Mesenchymal stem cell (in vitro differentiated cells and primary cell): ENCODE results near the gene JUND.

ENCODE experiments used
- DNase-seq: peaks from one replicate; pipeline ENCODE4 v3.0.0-alpha.2; 2013
- H2AFZ ChIP-seq: one replicate; pipeline ENCODE4 v1.6.1; 2013; ENCODE audit warnings: low read depth, mild to moderate bottlenecking, control low read depth, inconsistent platforms, low read length, moderate library complexity
- H2AK5ac ChIP-seq: 2 replicates; pipeline ENCODE4 v1.6.1; 2013; ENCODE audit warnings: low read length, moderate library complexity, mild to moderate bottlenecking, inconsistent platforms; ENCODE audit not compliant: severe bottlenecking
- H2BK120ac ChIP-seq: one replicate; pipeline ENCODE4 v1.6.1; 2013; ENCODE audit warnings: low read depth, mild to moderate bottlenecking, inconsistent platforms, low read length, moderate library complexity
- H2BK12ac ChIP-seq, 2 experiments: one replicate each; pipeline ENCODE4 v1.6.1; 2013; ENCODE audit warnings: inconsistent platforms in 2 of 2, low read length in 2 of 2, mild to moderate bottlenecking in 2 of 2, moderate library complexity in 2 of 2, control low read depth in 1 of 2
- H2BK15ac ChIP-seq: one replicate; pipeline ENCODE4 v1.6.1; 2013; ENCODE audit warnings: mild to moderate bottlenecking, low read depth, inconsistent platforms; ENCODE audit not compliant: poor library complexity, severe bottlenecking
- H2BK5ac ChIP-seq: 2 replicates; pipeline ENCODE4 v1.6.1; 2013; ENCODE audit warnings: low read depth, mild to moderate bottlenecking, low read length, control low read depth, inconsistent platforms; ENCODE audit not compliant: poor library complexity, severe bottlenecking
- H3K14ac ChIP-seq, 2 experiments: one replicate each; pipeline ENCODE4 v1.6.1; 2013; ENCODE audit warnings: inconsistent platforms in 2 of 2, low read length in 2 of 2, control low read depth in 1 of 2, mild to moderate bottlenecking in 1 of 2, moderate library complexity in 1 of 2
- H3K18ac ChIP-seq, 2 experiments: one replicate each; pipeline ENCODE4 v1.6.1; 2013; ENCODE audit warnings: inconsistent platforms in 2 of 2, low read length in 2 of 2, control low read depth in 1 of 2, low read depth in 1 of 2, mild to moderate bottlenecking in 1 of 2
- H3K23ac ChIP-seq, 2 experiments: one replicate each; pipeline ENCODE4 v1.6.1; 2013; ENCODE audit warnings: inconsistent platforms in 2 of 2, low read length in 2 of 2, mild to moderate bottlenecking in 2 of 2, moderate library complexity in 2 of 2, control low read depth in 1 of 2
- H3K27ac ChIP-seq: 2 replicates; pipeline ENCODE4 v1.5.1; 2013; ENCODE audit warnings: mild to moderate bottlenecking, moderate library complexity, low read length, control low read depth, inconsistent platforms; ENCODE audit not compliant: poor library complexity, severe bottlenecking
- H3K27me3 ChIP-seq, 2 experiments: 2 replicates each; pipeline versions ENCODE4 v1.6.1 to v1.7.0; 2013; ENCODE audit warnings: low read length in 2 of 2, mild to moderate bottlenecking in 2 of 2, moderate library complexity in 2 of 2, control low read depth in 1 of 2, inconsistent platforms in 1 of 2; ENCODE audit not compliant: control insufficient read depth in 1 of 2, insufficient read depth in 1 of 2
- H3K36me3 ChIP-seq, 2 experiments: 2 replicates each; pipeline versions ENCODE4 v1.6.1 to v1.7.0; 2013; ENCODE audit warnings: low read length in 2 of 2, control low read depth in 1 of 2, inconsistent platforms in 1 of 2, low read depth in 1 of 2, mild to moderate bottlenecking in 1 of 2; ENCODE audit not compliant: insufficient read depth in 2 of 2, control insufficient read depth in 1 of 2
- H3K4ac ChIP-seq, 2 experiments: one replicate each; pipeline ENCODE4 v1.6.1; 2013; ENCODE audit warnings: inconsistent platforms in 2 of 2, low read length in 2 of 2, mild to moderate bottlenecking in 2 of 2, moderate library complexity in 2 of 2, control low read depth in 1 of 2, low read depth in 1 of 2
- H3K4me1 ChIP-seq: 2 replicates; pipeline ENCODE4 v1.6.1; 2013; ENCODE audit warnings: low read depth, low read length, control low read depth; ENCODE audit not compliant: control insufficient read depth, insufficient read depth
- H3K4me2 ChIP-seq: 2 replicates; pipeline ENCODE4 v1.6.1; 2013; ENCODE audit warnings: low read length, mild to moderate bottlenecking, inconsistent platforms; ENCODE audit not compliant: poor library complexity, severe bottlenecking
- H3K4me3 ChIP-seq, 2 experiments: 2 replicates each; pipeline versions ENCODE4 v1.5.1 to v1.7.0; 2013; ENCODE audit warnings: low read length in 2 of 2, mild to moderate bottlenecking in 2 of 2, control low read depth in 1 of 2, low read depth in 1 of 2; ENCODE audit not compliant: insufficient read depth in 1 of 2
- H3K79me1 ChIP-seq: replicated peaks from 2 replicates; pipeline ENCODE4 v1.6.1; 2013; ENCODE audit warnings: mild to moderate bottlenecking, control low read depth, low read length, inconsistent platforms; ENCODE audit not compliant: poor library complexity, severe bottlenecking
- H3K9ac ChIP-seq: 2 replicates; pipeline ENCODE4 v1.7.0; 2013; ENCODE audit warnings: mild to moderate bottlenecking, low read length, moderate library complexity
- H3K9me3 ChIP-seq: 2 replicates; pipeline ENCODE4 v1.7.0; 2013; ENCODE audit warnings: mild to moderate bottlenecking, low read length; ENCODE audit not compliant: control insufficient read depth
- H4K8ac ChIP-seq: one replicate; pipeline ENCODE4 v1.6.1; 2013; ENCODE audit warnings: inconsistent platforms, mild to moderate bottlenecking, low read length, moderate library complexity
- H4K91ac ChIP-seq: one replicate; pipeline ENCODE4 v1.6.1; 2013; ENCODE audit warnings: mild to moderate bottlenecking, low read length, inconsistent platforms
- WGBS: methylation state at CpG from one replicate; pipeline ENCODE4 v1.1.7; 2013; ENCODE audit warnings: mixed read lengths; 5-methylcytosine and 5-hydroxymethylcytosine counted together

JUND gene

GRCh38 chr19:18317961-18318800 is 36.8 kb upstream of the JUND start:
- H2BK5ac ChIP-seq: no peak overlapping the region
- no peak overlapping the region for H2AK5ac ChIP-seq
- peaks cover 14% of the 10 kb centered on the region for H3K4me1 ChIP-seq
- no peak overlapping the region for H2AFZ ChIP-seq
- no peak overlapping the region for H3K14ac ChIP-seq
- peak overlapping the region; percentile 6 to 84 for H2BK12ac ChIP-seq
- no peak overlapping the region for H3K4me2 ChIP-seq
- no peak overlapping the region for H3K4me3 ChIP-seq
- peaks cover 24% of the 10 kb centered on the region for H3K79me1 ChIP-seq
- H3K9ac ChIP-seq: peak overlapping the region; percentile 38
- DNase-seq: no peak
- H2BK120ac ChIP-seq: no peak overlapping the region
- H4K8ac ChIP-seq: peak overlapping the region; percentile 56
- no peak overlapping the region for H3K23ac ChIP-seq
- H3K18ac ChIP-seq: peak overlapping the region; percentile 2 to 41
- no peak overlapping the region for H3K27ac ChIP-seq
- H2BK15ac ChIP-seq: peak overlapping the region; percentile 55
- 82% methylated on average over 16 of the region's 18 CpGs for WGBS
- no peaks in the 10 kb centered on the region for H3K27me3 ChIP-seq
- H3K36me3 ChIP-seq: peaks cover 14 to 31% of the 10 kb centered on the region in 2 experiments
- no peaks in the 10 kb centered on the region for H3K9me3 ChIP-seq
- peak overlapping the region; percentile 46 to 70 for H3K4ac ChIP-seq
- H4K91ac ChIP-seq: peak overlapping the region; percentile 19

DNA sequence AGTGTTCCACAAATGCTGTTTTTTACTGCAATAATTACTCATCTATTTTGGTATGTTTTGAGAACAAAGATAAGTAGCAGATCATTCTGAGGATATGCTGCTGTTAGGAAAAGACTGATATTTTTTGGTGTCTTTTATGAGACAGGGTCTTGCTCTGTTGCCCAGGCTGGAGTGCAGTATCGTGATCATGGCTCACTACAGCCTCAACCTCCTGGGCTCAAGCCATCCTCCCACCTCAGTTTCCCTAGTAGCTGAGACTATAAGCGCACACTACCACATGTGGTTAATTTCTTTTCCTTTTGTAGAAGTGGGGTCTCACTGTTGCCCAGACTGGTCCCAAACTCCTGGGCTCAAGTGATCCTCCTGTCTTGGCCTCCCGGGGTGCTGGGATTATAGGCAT is 32.0 kb upstream of the JUND start:
- no peak overlapping the region for H2BK5ac ChIP-seq
- H3K18ac ChIP-seq: no peak overlapping the region
- H2BK120ac ChIP-seq: no peak overlapping the region
- no peak overlapping the region for H2AFZ ChIP-seq
- H4K91ac ChIP-seq: no peak overlapping the region
- no peak overlapping the region for H3K4ac ChIP-seq
- H3K14ac ChIP-seq: no peak overlapping the region
- H3K23ac ChIP-seq: no peak overlapping the region
- no peak overlapping the region for H4K8ac ChIP-seq
- no peak overlapping the region for H3K4me2 ChIP-seq
- H2BK12ac ChIP-seq: no peak overlapping the region
- peaks cover 9% of the 10 kb centered on the region for H3K4me1 ChIP-seq
- H3K9me3 ChIP-seq: no peaks in the 10 kb centered on the region
- peaks cover 28 to 62% of the 10 kb centered on the region in 2 experiments for H3K36me3 ChIP-seq
- no peak overlapping the region for H3K4me3 ChIP-seq
- no peak overlapping the region for H3K27ac ChIP-seq
- no peaks in the 10 kb centered on the region for H3K27me3 ChIP-seq
- H2AK5ac ChIP-seq: no peak overlapping the region
- H3K9ac ChIP-seq: peak overlapping the region; percentile 36
- WGBS: 100% methylated on average over 3 of the region's 3 CpGs
- no peak overlapping the region for H2BK15ac ChIP-seq
- DNase-seq: no peak
- H3K79me1 ChIP-seq: peaks cover 27% of the 10 kb centered on the region

DNA sequence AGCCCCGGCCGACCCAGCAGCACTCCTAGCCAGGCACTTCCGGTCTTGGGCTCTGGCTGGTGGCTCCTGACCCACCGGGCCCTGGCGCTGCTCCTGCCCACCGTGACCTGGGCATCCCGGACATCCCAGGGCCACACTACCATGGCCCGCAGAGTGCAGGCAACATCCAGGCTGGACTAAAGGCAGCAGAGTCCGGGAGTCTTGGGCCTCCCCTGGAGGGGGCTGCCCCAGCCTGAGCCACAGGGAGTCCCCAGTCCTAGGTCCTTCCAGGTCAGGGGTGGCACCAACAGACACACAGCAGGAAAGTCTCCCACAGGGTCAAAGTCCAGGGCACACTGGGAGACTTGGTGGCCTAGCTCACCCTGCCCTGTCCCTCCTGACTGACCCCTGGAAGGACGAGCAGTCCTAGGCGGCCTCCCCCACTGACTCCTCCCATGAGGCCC is 30.7 kb upstream of the JUND start:
- no peak overlapping the region for H3K4me3 ChIP-seq
- no peak overlapping the region for H2BK12ac ChIP-seq
- no peak overlapping the region for H2AFZ ChIP-seq
- H3K9ac ChIP-seq: no peak overlapping the region
- no peak overlapping the region for H3K14ac ChIP-seq
- H3K18ac ChIP-seq: no peak overlapping the region
- no peaks in the 10 kb centered on the region for H3K27me3 ChIP-seq
- peaks cover 27% of the 10 kb centered on the region for H3K79me1 ChIP-seq
- no peak overlapping the region for H2BK5ac ChIP-seq
- no peak overlapping the region for H2BK15ac ChIP-seq
- no peak overlapping the region for H4K91ac ChIP-seq
- H3K4me2 ChIP-seq: no peak overlapping the region
- H2AK5ac ChIP-seq: no peak overlapping the region
- no peak overlapping the region for H3K23ac ChIP-seq
- H4K8ac ChIP-seq: no peak overlapping the region
- 98% methylated on average over 11 of the region's 11 CpGs for WGBS
- H3K4ac ChIP-seq: no peak overlapping the region
- no peak overlapping the region for H2BK120ac ChIP-seq
- H3K4me1 ChIP-seq: peaks cover 5% of the 10 kb centered on the region
- no peak overlapping the region for H3K27ac ChIP-seq
- no peak for DNase-seq
- H3K36me3 ChIP-seq: peaks cover 28 to 74% of the 10 kb centered on the region in 2 experiments
- no peaks in the 10 kb centered on the region for H3K9me3 ChIP-seq

GRCh38 chr19:18311502-18312091 is 30.2 kb upstream of the JUND start:
- H3K9ac ChIP-seq: no peak overlapping the region
- H4K8ac ChIP-seq: no peak overlapping the region
- WGBS: 93% methylated on average over 20 of the region's 22 CpGs
- peaks cover 5% of the 10 kb centered on the region for H3K4me1 ChIP-seq
- H3K27ac ChIP-seq: no peak overlapping the region
- no peak overlapping the region for H2BK120ac ChIP-seq
- no peak overlapping the region for H2BK12ac ChIP-seq
- H3K4me2 ChIP-seq: no peak overlapping the region
- H2BK15ac ChIP-seq: no peak overlapping the region
- H3K27me3 ChIP-seq: no peaks in the 10 kb centered on the region
- H3K36me3 ChIP-seq: peaks cover 28 to 79% of the 10 kb centered on the region in 2 experiments
- H3K14ac ChIP-seq: no peak overlapping the region
- DNase-seq: no peak
- no peak overlapping the region for H2AK5ac ChIP-seq
- no peak overlapping the region for H3K18ac ChIP-seq
- H3K9me3 ChIP-seq: no peaks in the 10 kb centered on the region
- no peak overlapping the region for H3K4ac ChIP-seq
- no peak overlapping the region for H2BK5ac ChIP-seq
- H3K23ac ChIP-seq: no peak overlapping the region
- no peak overlapping the region for H4K91ac ChIP-seq
- no peak overlapping the region for H2AFZ ChIP-seq
- H3K79me1 ChIP-seq: peaks cover 25% of the 10 kb centered on the region
- H3K4me3 ChIP-seq: no peak overlapping the region
